ENCODE results near the gene ZDHHC20.

The ZDHHC20 gene

GRCh38 chr13:21458813-21459701, at the start of gene ZDHHC20:
Gene ZDHHC20, minus strand, starts transcription at chr13:21459303. Its CDS starts 132 bp downstream, at chr13:21459171.
- DNase-seq, result peak; percentile 79 to 89

GRCh38 chr13:21504379-21504778, 45.3 kb upstream of the ZDHHC20 start:
- DNase-seq, result no peak

GRCh38 chr13:21501686-21502085, 42.6 kb upstream of the ZDHHC20 start:
- DNase-seq, result no peak

- DNase-seq, result no peak
Measured at GRCh38 chr13:21486322-21486721, 27.2 kb upstream of the ZDHHC20 start.

- DNase-seq, result no peak
Measured at GRCh38 chr13:21483748-21484147, 24.6 kb upstream of the ZDHHC20 start.

- no peak for DNase-seq
Measured at GRCh38 chr13:21481359-21481758, 22.3 kb upstream of the ZDHHC20 start.

- peak; percentile 4 to 78 for DNase-seq
Measured at GRCh38 chr13:21478881-21479808, 20.0 kb upstream of the ZDHHC20 start.

GRCh38 chr13:21476893-21477472, 17.9 kb upstream of the ZDHHC20 start:
- DNase-seq, result peak; percentile 88 to 92

GRCh38 chr13:21475115-21475514, 16.0 kb upstream of the ZDHHC20 start:
- no peak for DNase-seq

GRCh38 chr13:21470785-21471184, 11.7 kb upstream of the ZDHHC20 start:
- DNase-seq, result no peak

- DNase-seq, result no peak
Measured at GRCh38 chr13:21466527-21466926, 7.4 kb upstream of the ZDHHC20 start.

GRCh38 chr13:21465710-21466160, 6.6 kb upstream of the ZDHHC20 start:
- DNase-seq, result no peak

- DNase-seq, result peak in 1 of 2 donors; percentile 55
Measured at GRCh38 chr13:21463424-21463823, 4.3 kb upstream of the ZDHHC20 start.

- DNase-seq, result no peak
Measured at GRCh38 chr13:21461131-21461530, 2.0 kb upstream of the ZDHHC20 start.

GRCh38 chr13:21458451-21458812, 671 bp downstream of the ZDHHC20 start:
- peak in 1 of 2 donors; percentile 9 for DNase-seq

GRCh38 chr13:21453387-21454081, 5.6 kb downstream of the ZDHHC20 start:
- no peak for DNase-seq

- DNase-seq, result no peak
Measured at GRCh38 chr13:21450936-21451335, 8.2 kb downstream of the ZDHHC20 start.

- no peak for DNase-seq
Measured at GRCh38 chr13:21446656-21447055, 12.4 kb downstream of the ZDHHC20 start.

GRCh38 chr13:21445759-21446158, 13.3 kb downstream of the ZDHHC20 start:
- no peak for DNase-seq

- DNase-seq, result no peak
Measured at GRCh38 chr13:21443171-21443570, 15.9 kb downstream of the ZDHHC20 start.

GRCh38 chr13:21436582-21436981, 22.5 kb downstream of the ZDHHC20 start:
- DNase-seq, result no peak

GRCh38 chr13:21435687-21436151, 23.4 kb downstream of the ZDHHC20 start:
- no peak for DNase-seq
